ENCODE results near the gene KCNG2. TPM values are rescaled to one million over a fixed set of nuclear protein-coding genes. Genes with fewer than 3 reads are reported as not detected.

KCNG2 gene
- total RNA-seq, 1 experiment from 2014 or later, result not detected

DNA sequence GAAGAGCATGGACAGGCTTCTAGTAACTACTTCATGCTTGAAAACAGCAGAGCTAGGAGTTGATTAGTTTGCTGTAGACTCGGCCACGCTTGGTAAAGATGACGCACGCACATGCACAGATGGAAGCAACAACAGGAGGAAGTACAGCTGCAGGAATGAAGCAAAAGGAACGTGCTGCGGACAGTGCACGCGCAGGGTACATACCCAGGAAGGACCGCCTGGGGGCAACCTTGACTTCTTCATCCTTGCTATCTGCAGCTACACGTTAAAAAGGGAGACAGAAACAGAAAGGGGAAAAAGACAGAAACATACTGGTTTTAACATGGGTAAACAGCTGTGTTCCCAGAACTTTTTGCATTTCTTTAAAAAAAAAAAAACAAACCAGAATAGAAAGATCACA is 136.0 kb downstream of the KCNG2 start:
- Histone ChIP-seq H2AFZ (ENCODE audit: low read depth, low read length, poor library complexity, severe bottlenecking) (no peak overlapping the region), H3K9me2 (ENCODE audit: insufficient read depth) (no peaks in the 10 kb centered on the region), H3K9me3 (ENCODE audit: control insufficient read depth in 1 of 2, insufficient read depth in 1 of 2, low read depth in 1 of 2, low read length in 2 of 2) (peaks cover 30 to 39% of the 10 kb centered on the region in 2 experiments; a peak in 3 of 4 replicates), H3K27me3 (ENCODE audit: insufficient read depth, low read length) (no peaks in the 10 kb centered on the region), H3K36me3 (ENCODE audit: control insufficient read depth in 1 of 2, insufficient read depth in 2 of 2, low read length in 2 of 2) (peaks cover 5 to 50% of the 10 kb centered on the region in 2 experiments), H3K9ac (ENCODE audit: low read length) (no peak overlapping the region), H3K4me1 (ENCODE audit: control insufficient read depth in 1 of 2, insufficient read depth in 2 of 2, low read length in 2 of 2) (no peaks in the 10 kb centered on the region), H4K20me1 (ENCODE audit: insufficient read depth) (no peaks in the 10 kb centered on the region), H3K27ac (ENCODE audit: low read depth, low read length) (no peak overlapping the region), H3K4me2 (ENCODE audit: low read length) (no peak overlapping the region), H3K79me2 (ENCODE audit: insufficient read depth, low read length) (peaks cover 98% of the 10 kb centered on the region), H3K4me3 (replicated peaks in 1 of 2; ENCODE audit: low read depth in 1 of 2, low read length in 2 of 2) (no peak overlapping the region)
- ChIA-PET POLR2A (no interaction called here), CTCF (no interaction called here), RAD21 (ENCODE audit: low non-redundant PET in 1 of 2, low total read pairs in 2 of 2, uncharacterized antibody in 2 of 2, unreplicated experiment in 2 of 2) (no interaction called here)
- no peak for TF ChIP-seq RAD21 (IDR thresholded peaks at IDR 0.05; ENCODE audit: low read depth)
- TF ChIP-seq ZNF274 (IDR thresholded peaks at IDR 0.05; ENCODE audit: low read depth, low read length), result no peak
- no peak for TF ChIP-seq EZH2 (IDR thresholded peaks at IDR 0.05)
- TF ChIP-seq, protein P1, sequence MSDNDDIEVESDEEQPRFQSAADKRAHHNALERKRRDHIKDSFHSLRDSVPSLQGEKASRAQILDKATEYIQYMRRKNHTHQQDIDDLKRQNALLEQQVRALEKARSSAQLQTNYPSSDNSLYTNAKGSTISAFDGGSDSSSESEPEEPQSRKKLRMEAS (IDR thresholded peaks at IDR 0.05), result no peak
- TF ChIP-seq YY1 (IDR thresholded peaks at IDR 0.05; ENCODE audit: extremely low read depth, insufficient replicate concordance, low read depth, low read length), result no peak
- TF ChIP-seq CBX3 (IDR thresholded peaks at IDR 0.05; ENCODE audit: low read depth), result no peak
- no peak for TF ChIP-seq FOSL1 (IDR thresholded peaks at IDR 0.05; ENCODE audit: low read depth)
- no peak for TF ChIP-seq EGR1 (IDR thresholded peaks at IDR 0.05; ENCODE audit: low read depth)
- no peak for TF ChIP-seq ELF1 (IDR thresholded peaks at IDR 0.05; ENCODE audit: borderline replicate concordance, low read depth)
- TF ChIP-seq, protein P2, sequence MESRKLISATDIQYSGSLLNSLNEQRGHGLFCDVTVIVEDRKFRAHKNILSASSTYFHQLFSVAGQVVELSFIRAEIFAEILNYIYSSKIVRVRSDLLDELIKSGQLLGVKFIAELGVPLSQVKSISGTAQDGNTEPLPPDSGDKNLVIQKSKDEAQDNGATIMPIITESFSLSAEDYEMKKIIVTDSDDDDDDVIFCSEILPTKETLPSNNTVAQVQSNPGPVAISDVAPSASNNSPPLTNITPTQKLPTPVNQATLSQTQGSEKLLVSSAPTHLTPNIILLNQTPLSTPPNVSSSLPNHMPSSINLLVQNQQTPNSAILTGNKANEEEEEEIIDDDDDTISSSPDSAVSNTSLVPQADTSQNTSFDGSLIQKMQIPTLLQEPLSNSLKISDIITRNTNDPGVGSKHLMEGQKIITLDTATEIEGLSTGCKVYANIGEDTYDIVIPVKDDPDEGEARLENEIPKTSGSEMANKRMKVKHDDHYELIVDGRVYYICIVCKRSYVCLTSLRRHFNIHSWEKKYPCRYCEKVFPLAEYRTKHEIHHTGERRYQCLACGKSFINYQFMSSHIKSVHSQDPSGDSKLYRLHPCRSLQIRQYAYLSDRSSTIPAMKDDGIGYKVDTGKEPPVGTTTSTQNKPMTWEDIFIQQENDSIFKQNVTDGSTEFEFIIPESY (IDR thresholded peaks at IDR 0.05; ENCODE audit: extremely low read depth, insufficient replicate concordance, low read length), result no peak
- TF ChIP-seq TCF7L2 (IDR thresholded peaks at IDR 0.05; ENCODE audit: borderline replicate concordance, extremely low read depth, insufficient read depth, insufficient read length), result no peak
- TF ChIP-seq, protein P3, sequence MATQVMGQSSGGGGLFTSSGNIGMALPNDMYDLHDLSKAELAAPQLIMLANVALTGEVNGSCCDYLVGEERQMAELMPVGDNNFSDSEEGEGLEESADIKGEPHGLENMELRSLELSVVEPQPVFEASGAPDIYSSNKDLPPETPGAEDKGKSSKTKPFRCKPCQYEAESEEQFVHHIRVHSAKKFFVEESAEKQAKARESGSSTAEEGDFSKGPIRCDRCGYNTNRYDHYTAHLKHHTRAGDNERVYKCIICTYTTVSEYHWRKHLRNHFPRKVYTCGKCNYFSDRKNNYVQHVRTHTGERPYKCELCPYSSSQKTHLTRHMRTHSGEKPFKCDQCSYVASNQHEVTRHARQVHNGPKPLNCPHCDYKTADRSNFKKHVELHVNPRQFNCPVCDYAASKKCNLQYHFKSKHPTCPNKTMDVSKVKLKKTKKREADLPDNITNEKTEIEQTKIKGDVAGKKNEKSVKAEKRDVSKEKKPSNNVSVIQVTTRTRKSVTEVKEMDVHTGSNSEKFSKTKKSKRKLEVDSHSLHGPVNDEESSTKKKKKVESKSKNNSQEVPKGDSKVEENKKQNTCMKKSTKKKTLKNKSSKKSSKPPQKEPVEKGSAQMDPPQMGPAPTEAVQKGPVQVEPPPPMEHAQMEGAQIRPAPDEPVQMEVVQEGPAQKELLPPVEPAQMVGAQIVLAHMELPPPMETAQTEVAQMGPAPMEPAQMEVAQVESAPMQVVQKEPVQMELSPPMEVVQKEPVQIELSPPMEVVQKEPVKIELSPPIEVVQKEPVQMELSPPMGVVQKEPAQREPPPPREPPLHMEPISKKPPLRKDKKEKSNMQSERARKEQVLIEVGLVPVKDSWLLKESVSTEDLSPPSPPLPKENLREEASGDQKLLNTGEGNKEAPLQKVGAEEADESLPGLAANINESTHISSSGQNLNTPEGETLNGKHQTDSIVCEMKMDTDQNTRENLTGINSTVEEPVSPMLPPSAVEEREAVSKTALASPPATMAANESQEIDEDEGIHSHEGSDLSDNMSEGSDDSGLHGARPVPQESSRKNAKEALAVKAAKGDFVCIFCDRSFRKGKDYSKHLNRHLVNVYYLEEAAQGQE (IDR thresholded peaks at IDR 0.05; ENCODE audit: low read depth), result no peak
- no peak for TF ChIP-seq POLR2A (IDR thresholded peaks at IDR 0.05; ENCODE audit: borderline replicate concordance, extremely low read depth, insufficient read depth, insufficient read length)
- no peak for ATAC-seq
- no TSS peak for BruUV-seq (replicated peaks)
- intact Hi-C loops (cut with micrococcal nuclease), result no loop called here
- DNase-seq (ENCODE audit: low read depth, low spot score), result no peak

Data from HCT116 (cell line).